ENCODE results near the gene UBXN7. TPM values are rescaled to one million over a fixed set of nuclear protein-coding genes. Genes with fewer than 3 reads are reported as not detected.

UBXN7 gene
- total RNA-seq, 1 donor from 2014 or later, result 82.7 TPM

- no peaks in the 10 kb centered on the region for H3K4me1 Mint-ChIP-seq
- no peak for TF ChIP-seq CTCF (conservative IDR thresholded peaks at IDR 0.05)
- H3K9me3 Mint-ChIP-seq, result no peaks in the 10 kb centered on the region
- H3K27me3 Mint-ChIP-seq (ENCODE audit: low read depth), result no peaks in the 10 kb centered on the region
- no peaks in the 10 kb centered on the region for H3K36me3 Mint-ChIP-seq (ENCODE audit: low read depth)
- no peak overlapping the region for H3K27ac Mint-ChIP-seq (ENCODE audit: unreplicated experiment)
- no peak overlapping the region for H3K4me3 Mint-ChIP-seq
- DNase-seq (ENCODE audit: low read depth, low spot score), result no peak
These were observed 105.3 kb downstream of the UBXN7 start for GRCh38 chr3:196326936-196327335.

- TF ChIP-seq CTCF (conservative IDR thresholded peaks at IDR 0.05), result peak; percentile 39
- Mint-ChIP-seq H3K36me3 (ENCODE audit: low read depth) (no peaks in the 10 kb centered on the region), H3K27ac (ENCODE audit: unreplicated experiment) (no peak overlapping the region), H3K27me3 (ENCODE audit: low read depth) (no peaks in the 10 kb centered on the region), H3K4me3 (no peak overlapping the region), H3K4me1 (no peaks in the 10 kb centered on the region), H3K9me3 (no peaks in the 10 kb centered on the region)
- peak; percentile 29 for DNase-seq (ENCODE audit: low read depth, low spot score)
These were observed 108.5 kb downstream of the UBXN7 start for GRCh38 chr3:196323691-196324090.

- no peak overlapping the region for H3K27ac Mint-ChIP-seq (ENCODE audit: unreplicated experiment)
- H3K9me3 Mint-ChIP-seq, result no peaks in the 10 kb centered on the region
- no peak overlapping the region for H3K4me3 Mint-ChIP-seq
- no peaks in the 10 kb centered on the region for H3K36me3 Mint-ChIP-seq (ENCODE audit: low read depth)
- DNase-seq (ENCODE audit: low read depth, low spot score), result no peak
- TF ChIP-seq CTCF (conservative IDR thresholded peaks at IDR 0.05), result no peak
- no peaks in the 10 kb centered on the region for H3K27me3 Mint-ChIP-seq (ENCODE audit: low read depth)
- H3K4me1 Mint-ChIP-seq, result no peaks in the 10 kb centered on the region
These were observed 109.2 kb downstream of the UBXN7 start for GRCh38 chr3:196323016-196323415.

- Mint-ChIP-seq H3K27me3 (ENCODE audit: low read depth) (no peaks in the 10 kb centered on the region), H3K4me1 (peaks cover 5% of the 10 kb centered on the region), H3K36me3 (ENCODE audit: low read depth) (no peaks in the 10 kb centered on the region), H3K27ac (ENCODE audit: unreplicated experiment) (no peak overlapping the region), H3K9me3 (no peaks in the 10 kb centered on the region), H3K4me3 (peak overlapping the region; percentile 54)
- TF ChIP-seq CTCF (conservative IDR thresholded peaks at IDR 0.05), result no peak
- no peak for DNase-seq (ENCODE audit: low read depth, low spot score)
These were observed 111.1 kb downstream of the UBXN7 start for GRCh38 chr3:196321162-196321561.

- TF ChIP-seq CTCF (conservative IDR thresholded peaks at IDR 0.05), result no peak
- peaks cover 5% of the 10 kb centered on the region for H3K4me1 Mint-ChIP-seq
- DNase-seq (ENCODE audit: low read depth, low spot score), result no peak
- no peaks in the 10 kb centered on the region for H3K27me3 Mint-ChIP-seq (ENCODE audit: low read depth)
- H3K4me3 Mint-ChIP-seq, result peak overlapping the region; percentile 81
- peak overlapping the region; percentile 35 for H3K27ac Mint-ChIP-seq (ENCODE audit: unreplicated experiment)
- H3K36me3 Mint-ChIP-seq (ENCODE audit: low read depth), result no peaks in the 10 kb centered on the region
- H3K9me3 Mint-ChIP-seq, result no peaks in the 10 kb centered on the region
These were observed 112.1 kb downstream of the UBXN7 start for GRCh38 chr3:196320137-196320536.
